ENCODE results near the gene ZNF575. TPM values are rescaled to one million over a fixed set of nuclear protein-coding genes. Genes with fewer than 3 reads are reported as not detected.

Gene ZNF575
- total and polyA plus RNA-seq, 2 donors (not counting 3 experiments of a cell fraction or from before 2014, with no cell fraction given): 0.57 to 3.0 TPM

DNA sequence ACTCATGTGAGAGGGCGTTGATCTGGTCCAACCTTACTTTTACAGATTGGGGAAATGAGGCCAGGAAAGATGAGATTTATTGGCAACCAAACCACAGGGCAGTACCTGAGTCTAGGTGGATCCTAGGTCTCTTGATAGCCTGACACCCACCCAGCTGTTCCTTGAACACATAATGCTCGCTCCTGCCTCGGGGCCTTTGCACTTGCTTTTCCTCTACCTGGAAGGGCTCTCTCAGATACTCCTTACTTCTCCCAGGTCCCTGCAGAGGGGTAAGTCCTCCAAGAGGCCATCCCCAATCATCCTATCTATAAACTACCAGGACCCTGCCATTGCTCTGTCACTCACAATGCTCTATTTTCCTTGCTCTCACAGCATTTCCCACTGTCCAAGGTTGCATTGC is 7.4 kb downstream of the ZNF575 start:
- H3K79me2 ChIP-seq (ENCODE audit: control insufficient read depth, insufficient read depth, low read length): no peaks in the 10 kb centered on the region
- dilution Hi-C loops (cut with MboI; ENCODE audit: extremely low pct_ligation_motif_present, low sequenced_read_pairs): no loop called here
- peaks cover 5 to 23% of the 10 kb centered on the region in 2 experiments for H3K36me3 ChIP-seq (ENCODE audit: control insufficient read depth in 2 of 2, extremely low read depth in 1 of 2, insufficient read depth in 2 of 2, low read length in 2 of 2)
- H2AFZ ChIP-seq (ENCODE audit: low read depth, low read length): no peak overlapping the region
- FAIRE-seq (no peak), DNase-seq (ENCODE audit: low read depth, low spot score) (no peak)
- no peak overlapping the region for H3K9ac ChIP-seq (replicated peaks; ENCODE audit: extremely low read depth, insufficient read depth, low read length)
- ChIA-PET CTCF (no interaction called here), POLR2A (no interaction called here)
- no peak overlapping the region for H3K27ac ChIP-seq (ENCODE audit: insufficient read depth, low read depth, low read length)
- no peak overlapping the region for H3K4me2 ChIP-seq (ENCODE audit: insufficient read depth, low read length)
- no peaks in the 10 kb centered on the region for H3K4me1 ChIP-seq (ENCODE audit: control insufficient read depth, extremely low read depth, insufficient read depth, low read length)
- no peaks in the 10 kb centered on the region for H3K9me3 ChIP-seq (replicated peaks; ENCODE audit: control insufficient read depth, insufficient read depth, low read length)
- BruUV-seq (replicated peaks): no TSS peak
- no peak overlapping the region for H3K4me3 ChIP-seq (replicated peaks in 1 of 3; ENCODE audit: insufficient read depth in 1 of 3, low read depth in 1 of 3, low read length in 3 of 3)
- no peaks in the 10 kb centered on the region for H4K20me1 ChIP-seq (replicated peaks; ENCODE audit: control insufficient read depth, extremely low read depth, insufficient read depth, low read length)
- no peaks in the 10 kb centered on the region for H3K9me1 ChIP-seq (replicated peaks; ENCODE audit: control insufficient read depth, extremely low read depth, insufficient read depth, low read length)
- H3K27me3 ChIP-seq (ENCODE audit: control insufficient read depth in 2 of 2, insufficient read depth in 2 of 2, low read length in 2 of 2): no peaks in the 10 kb centered on the region
- TF ChIP-seq GATA2 (IDR thresholded peaks at IDR 0.05; ENCODE audit: insufficient read depth, insufficient read length, low read depth, low read length) (no peak), EZH2 (IDR thresholded peaks at IDR 0.05; ENCODE audit: borderline replicate concordance, low read depth, low read length, severe bottlenecking) (no peak), POLR2AphosphoS5 (IDR thresholded peaks at IDR 0.05; ENCODE audit: insufficient read depth, low read depth, low read length) (no peak), JUN (IDR thresholded peaks at IDR 0.05; ENCODE audit: borderline replicate concordance, insufficient read depth, insufficient read length, low read depth) (no peak), POLR2A (IDR thresholded peaks at IDR 0.05; ENCODE audit: low read depth, low read length) (no peak), FOS (IDR thresholded peaks at IDR 0.05; ENCODE audit: borderline replicate concordance, insufficient read depth, low read length) (no peak), MAX (IDR thresholded peaks at IDR 0.05; ENCODE audit: insufficient read depth, insufficient read length) (no peak), MYC (IDR thresholded peaks at IDR 0.05; ENCODE audit: low read depth, low read length) (no peak)
- TF ChIP-seq, protein P1, sequence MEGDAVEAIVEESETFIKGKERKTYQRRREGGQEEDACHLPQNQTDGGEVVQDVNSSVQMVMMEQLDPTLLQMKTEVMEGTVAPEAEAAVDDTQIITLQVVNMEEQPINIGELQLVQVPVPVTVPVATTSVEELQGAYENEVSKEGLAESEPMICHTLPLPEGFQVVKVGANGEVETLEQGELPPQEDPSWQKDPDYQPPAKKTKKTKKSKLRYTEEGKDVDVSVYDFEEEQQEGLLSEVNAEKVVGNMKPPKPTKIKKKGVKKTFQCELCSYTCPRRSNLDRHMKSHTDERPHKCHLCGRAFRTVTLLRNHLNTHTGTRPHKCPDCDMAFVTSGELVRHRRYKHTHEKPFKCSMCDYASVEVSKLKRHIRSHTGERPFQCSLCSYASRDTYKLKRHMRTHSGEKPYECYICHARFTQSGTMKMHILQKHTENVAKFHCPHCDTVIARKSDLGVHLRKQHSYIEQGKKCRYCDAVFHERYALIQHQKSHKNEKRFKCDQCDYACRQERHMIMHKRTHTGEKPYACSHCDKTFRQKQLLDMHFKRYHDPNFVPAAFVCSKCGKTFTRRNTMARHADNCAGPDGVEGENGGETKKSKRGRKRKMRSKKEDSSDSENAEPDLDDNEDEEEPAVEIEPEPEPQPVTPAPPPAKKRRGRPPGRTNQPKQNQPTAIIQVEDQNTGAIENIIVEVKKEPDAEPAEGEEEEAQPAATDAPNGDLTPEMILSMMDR (IDR thresholded peaks at IDR 0.05; ENCODE audit: extremely low read depth in 1 of 2, insufficient read depth in 1 of 2, low read depth in 1 of 2, low read length in 2 of 2): no peak
- intact Hi-C loops (cut with micrococcal nuclease): no loop called here

All from endothelial cell of umbilical vein (primary cell).